SK-MEL-5 (cell line): ENCODE data around the gene MBD3L5. TPM values are rescaled to one million over a fixed set of nuclear protein-coding genes. Genes with fewer than 3 reads are reported as not detected.

Source experiments
- DNase-seq: peaks from one replicate; pipeline ENCODE4 v3.0.0-alpha.2; 2016; ENCODE audit warnings: low read depth, low spot score
- in situ Hi-C: cut with HindIII; loops from 2 replicates; pipeline ENCODE4 v1.10.0; 2016; ENCODE audit warnings: low sequenced_read_pairs, high pct_unique_total_duplicates, low pct_unique_long_range_greater_than_20kb
- total RNA-seq: library from RNA; depleted of rRNA; stranded (reverse); fragments of >200 nt; shearing (Covaris generic); gene quantifications from 2 replicates; pipeline ENCODE4 v1.2.3, GENCODE V29; 2014; rRNA removed

The MBD3L5 gene
- total RNA-seq, 1 experiment from 2014 or later: not detected

GRCh38 chr19:7074705-7075282, 44.4 kb downstream of the MBD3L5 start:
- no peak for DNase-seq
- in situ Hi-C loops: no loop called here

GRCh38 chr19:7076151-7076550, 45.8 kb downstream of the MBD3L5 start:
- in situ Hi-C loops: no loop called here
- DNase-seq: no peak

GRCh38 chr19:7078008-7078407, 47.6 kb downstream of the MBD3L5 start:
- no peak for DNase-seq
- in situ Hi-C loops: no loop called here

Other genes with a start within 250 kb of the MBD3L5 start
- 0.08 and 0.27 TPM in 2 replicates for gene ADGRE1, start 143.0 kb upstream of the MBD3L5 start, total RNA-seq
- not detected in 2 replicates for gene MBD3L2B, start 9.1 kb upstream of the MBD3L5 start, total RNA-seq
- gene MBD3L4, start 9.6 kb downstream of the MBD3L5 start, total RNA-seq: not detected in 2 replicates
- not detected in 2 replicates for gene MBD3L2, start 18.7 kb downstream of the MBD3L5 start, total RNA-seq
- not detected in 2 replicates for gene MBD3L3, start 28.1 kb downstream of the MBD3L5 start, total RNA-seq
- 11.4 and 13.6 TPM in 2 replicates for gene ZNF557, start 39.1 kb downstream of the MBD3L5 start, total RNA-seq